WI38 (cell line): ENCODE measurements around the gene GIPC2.

ENCODE experiments used
- H3K4me3 ChIP-seq: 2 replicates; pipeline ENCODE4 v1.5.1; 2011; ENCODE audit warnings: low read depth, mild to moderate bottlenecking, control low read depth, low read length
- CTCF ChIP-seq: IDR thresholded peaks from 2 replicates; pipeline ENCODE4 v1.5.1; 2012; ENCODE audit warnings: low read depth, mild to moderate bottlenecking, control low read depth, low read length

Gene GIPC2

GRCh38 chr1:78132948-78133322 is 87.2 kb downstream of the GIPC2 start:
- no peak overlapping the region for H3K4me3 ChIP-seq
- TF ChIP-seq CTCF = no peak

GRCh38 chr1:78136680-78137079 is 90.9 kb downstream of the GIPC2 start:
- H3K4me3 ChIP-seq = no peak overlapping the region
- no peak for TF ChIP-seq CTCF

GRCh38 chr1:78141531-78142231 is 95.9 kb downstream of the GIPC2 start:
- no peak overlapping the region for H3K4me3 ChIP-seq
- no peak for TF ChIP-seq CTCF

GRCh38 chr1:78142736-78143135 is 97.0 kb downstream of the GIPC2 start:
- H3K4me3 ChIP-seq = no peak overlapping the region
- TF ChIP-seq CTCF = no peak

- peak overlapping the region; percentile 35; the same call in 1 of the 2 replicates for H3K4me3 ChIP-seq
- no peak for TF ChIP-seq CTCF
These were observed 97.4 kb downstream of the GIPC2 start for GRCh38 chr1:78143152-78143551.

GRCh38 chr1:78143673-78144072 is 97.9 kb downstream of the GIPC2 start:
- no peak overlapping the region for H3K4me3 ChIP-seq
- no peak for TF ChIP-seq CTCF

GRCh38 chr1:78145105-78145580 is 99.4 kb downstream of the GIPC2 start:
- TF ChIP-seq CTCF = peak; percentile 80
- H3K4me3 ChIP-seq = no peak overlapping the region
